Endometrial microvascular endothelial cells (primary cell): Measurements from ENCODE around the gene C17orf75. TPM values are rescaled to one million over a fixed set of nuclear protein-coding genes. Genes with fewer than 3 reads are reported as not detected.

Experiments
- in situ Hi-C: cut with HindIII; loops from 2 replicates; pipeline ENCODE4 v1.10.0; 2017; ENCODE audit warnings: low sequenced_read_pairs, low pct_unique_long_range_greater_than_20kb; ENCODE audit errors: inconsistent ontology term
- total RNA-seq: library from RNA; depleted of rRNA; stranded (reverse); fragments of >200 nt; gene quantifications from one replicate; pipeline ENCODE4 v1.2.3, GENCODE V29; 2015; ENCODE audit errors: inconsistent ontology term

C17orf75 gene
- total RNA-seq, 1 donor from 2014 or later: 34.5 TPM

DNA sequence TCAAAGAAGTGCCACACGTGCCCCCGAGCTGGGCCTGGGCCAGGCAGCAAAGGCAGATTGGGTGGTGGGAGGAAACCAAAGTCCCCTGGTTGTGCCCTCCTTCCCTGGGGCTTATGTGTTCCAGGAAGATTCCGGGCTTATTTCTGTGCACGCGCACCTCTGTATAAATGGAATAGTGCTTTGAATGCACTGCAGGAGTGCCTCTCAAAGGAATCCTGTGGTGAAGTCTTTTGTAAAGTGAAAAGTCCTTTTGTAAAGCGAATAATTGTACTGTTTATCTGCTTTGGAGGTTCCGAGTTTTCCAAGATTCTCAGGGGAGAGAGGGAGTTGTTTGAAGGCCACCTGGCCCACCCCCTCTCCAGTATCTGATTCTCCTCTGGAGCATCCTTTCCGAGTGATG lies 26.8 kb downstream of the C17orf75 start:
- in situ Hi-C loops: no loop called here

- in situ Hi-C loops: no loop called here
Measured at GRCh38 chr17:32314636-32315035, 27.3 kb downstream of the C17orf75 start.

DNA sequence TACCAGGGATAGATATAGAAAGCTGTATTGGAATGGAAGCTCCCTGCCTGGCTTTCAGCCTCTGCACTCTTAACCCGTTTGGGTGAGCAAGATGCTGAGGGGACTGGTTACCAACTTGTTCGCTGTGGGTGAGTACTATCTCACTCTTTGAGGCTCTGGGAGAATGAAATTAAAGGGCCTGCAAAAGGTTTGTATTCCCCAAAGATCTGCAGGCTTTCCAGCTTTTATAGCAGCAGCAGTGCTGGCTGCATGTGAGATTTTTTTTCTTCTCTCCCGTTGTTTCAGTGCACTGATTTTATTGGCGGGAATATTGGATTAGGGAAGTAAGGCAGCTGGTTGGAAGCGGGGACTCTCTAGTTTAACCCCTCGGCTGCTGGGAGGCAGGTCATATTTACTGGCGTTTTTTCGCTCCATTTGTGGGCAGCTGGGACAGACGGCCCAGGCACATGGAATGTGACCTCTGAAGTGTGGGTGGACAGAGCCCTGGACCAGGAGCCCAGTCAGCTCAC lies 30.9 kb downstream of the C17orf75 start:
- in situ Hi-C loops: no loop called here

DNA sequence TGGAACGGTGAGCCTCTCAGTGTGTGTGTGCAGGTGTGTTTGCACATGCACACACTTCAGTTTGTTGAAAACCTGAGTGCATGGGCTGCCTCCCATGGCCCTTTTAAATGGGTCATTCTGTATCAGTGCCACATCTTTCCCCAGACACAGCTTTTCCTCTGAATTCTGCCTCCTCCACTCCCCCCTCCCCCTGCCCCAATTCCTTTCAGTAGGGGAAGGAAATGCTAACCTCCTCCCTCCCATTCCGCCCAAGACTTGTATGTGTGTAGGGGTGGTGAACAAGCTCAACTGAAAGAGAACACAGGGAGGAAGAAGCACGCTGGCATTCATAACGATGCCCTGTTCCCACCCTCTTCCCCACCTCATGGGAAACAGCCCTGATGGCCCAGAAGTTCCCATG lies 34.3 kb downstream of the C17orf75 start:
- in situ Hi-C loops: no loop called here

DNA sequence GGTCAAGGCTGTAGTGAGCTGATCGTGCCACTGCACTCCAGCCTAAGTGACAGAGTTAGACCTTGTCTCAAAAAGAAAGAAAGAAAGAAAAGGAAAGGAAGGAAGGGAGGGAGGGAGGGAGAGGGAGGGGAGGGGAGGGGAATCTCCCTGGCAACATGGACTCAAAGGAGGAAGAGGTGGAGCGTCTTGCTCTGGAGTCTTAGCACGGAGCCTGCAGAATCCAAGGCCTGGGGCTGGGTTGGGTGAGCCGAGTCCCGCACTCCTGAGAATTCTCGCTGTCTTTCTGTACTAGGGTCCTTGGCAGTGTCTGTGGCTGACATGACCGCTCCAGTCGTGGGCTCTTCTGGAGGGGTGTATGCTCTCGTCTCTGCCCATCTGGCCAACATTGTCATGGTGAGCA lies 36.9 kb downstream of the C17orf75 start:
- in situ Hi-C loops: no loop called here

GRCh38 chr17:32303781-32304288 lies 38.1 kb downstream of the C17orf75 start:
- in situ Hi-C loops: no loop called here

- in situ Hi-C loops: no loop called here
Measured at GRCh38 chr17:32302860-32303649, 38.9 kb downstream of the C17orf75 start.

- in situ Hi-C loops: no loop called here
Measured at GRCh38 chr17:32302037-32302436, 39.9 kb downstream of the C17orf75 start.

- in situ Hi-C loops: no loop called here
Measured at GRCh38 chr17:32299580-32300164, 42.3 kb downstream of the C17orf75 start.

DNA sequence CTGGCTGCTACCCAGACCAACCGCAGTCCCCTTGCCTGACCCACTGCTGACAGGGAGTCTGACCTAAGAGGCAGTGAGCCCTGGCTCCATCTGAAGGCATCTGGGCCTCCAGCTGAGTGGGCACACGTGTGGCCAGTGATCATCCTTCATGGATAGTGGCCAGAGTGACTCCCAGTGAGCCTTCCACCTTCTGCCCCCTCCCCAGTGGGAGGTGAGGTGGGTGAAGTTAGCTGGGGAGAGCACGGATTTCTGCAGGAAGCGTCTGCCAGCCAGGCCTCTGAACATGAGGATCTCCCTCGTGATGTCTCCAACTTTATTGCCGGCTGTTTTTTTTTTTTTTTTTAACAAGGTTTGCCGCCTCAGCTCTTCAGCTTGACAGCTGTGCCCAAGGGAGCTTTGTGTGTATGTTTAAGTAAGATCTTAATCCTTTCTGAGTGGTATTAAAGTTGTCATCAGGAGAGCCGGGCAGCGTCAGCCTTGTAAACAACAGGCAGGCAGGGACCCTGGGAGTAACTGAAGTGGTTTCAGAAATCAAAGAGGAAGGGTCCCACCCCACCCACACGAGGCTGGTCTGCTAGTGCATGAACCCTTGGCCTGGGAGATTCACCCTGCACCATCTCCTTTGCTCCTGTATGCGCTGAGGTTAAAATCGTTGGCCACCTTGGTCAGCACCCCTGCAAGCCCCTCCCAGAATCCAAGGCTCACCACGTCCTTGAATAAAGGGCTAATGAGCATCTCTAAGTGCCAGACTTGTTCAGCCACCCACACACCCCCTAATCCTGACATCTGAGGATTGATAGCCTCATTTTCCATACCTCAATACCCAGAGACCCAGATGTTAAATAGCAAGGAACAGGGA lies 43.0 kb downstream of the C17orf75 start:
- in situ Hi-C loops: no loop called here

- in situ Hi-C loops: no loop called here
Measured at GRCh38 chr17:32298298-32298697, 43.7 kb downstream of the C17orf75 start.

DNA sequence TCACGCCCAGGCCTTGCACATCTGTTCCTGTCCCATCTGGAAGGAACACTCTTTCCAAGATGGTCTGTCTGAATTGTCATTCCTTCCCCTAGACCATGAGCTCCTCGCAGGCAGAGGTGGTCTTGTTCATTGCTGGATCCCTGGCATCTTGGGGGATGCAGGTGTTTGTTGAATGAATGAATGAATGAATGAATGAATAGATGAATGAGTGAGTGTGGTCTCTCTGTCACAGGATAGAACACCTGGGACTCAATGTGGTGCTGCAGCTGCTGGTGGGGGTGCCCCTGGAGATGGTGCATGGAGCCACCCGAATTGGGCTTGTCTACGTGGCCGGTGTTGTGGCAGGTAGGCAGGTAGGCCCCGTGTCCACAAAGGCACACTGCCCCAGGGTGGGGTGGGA lies 44.1 kb downstream of the C17orf75 start:
- in situ Hi-C loops: no loop called here

- in situ Hi-C loops: no loop called here
Measured at GRCh38 chr17:32297424-32297823, 44.5 kb downstream of the C17orf75 start.

DNA sequence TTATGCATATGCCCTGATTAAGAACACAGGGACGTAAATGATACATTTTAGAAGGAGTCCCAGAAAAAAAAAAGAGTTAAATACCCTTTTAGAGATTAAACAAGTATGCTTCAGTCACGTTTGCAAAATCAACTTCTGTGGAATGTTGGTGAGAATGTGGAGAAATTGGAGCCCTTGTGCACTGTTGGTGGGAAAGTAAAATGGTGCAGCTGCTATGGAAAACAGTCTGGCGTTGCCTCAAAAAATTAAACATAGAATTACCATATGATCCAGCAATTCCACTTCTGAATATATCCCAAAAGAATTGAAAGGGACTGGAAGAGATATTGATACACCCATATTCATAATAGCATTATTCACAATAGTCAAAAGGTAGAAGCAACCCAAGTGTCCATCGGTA lies 49.9 kb downstream of the C17orf75 start:
- in situ Hi-C loops: no loop called here

- in situ Hi-C loops: no loop called here
Measured at GRCh38 chr17:32289471-32290070, 52.4 kb downstream of the C17orf75 start.

GRCh38 chr17:32288615-32289014 lies 53.4 kb downstream of the C17orf75 start:
- in situ Hi-C loops: no loop called here

DNA sequence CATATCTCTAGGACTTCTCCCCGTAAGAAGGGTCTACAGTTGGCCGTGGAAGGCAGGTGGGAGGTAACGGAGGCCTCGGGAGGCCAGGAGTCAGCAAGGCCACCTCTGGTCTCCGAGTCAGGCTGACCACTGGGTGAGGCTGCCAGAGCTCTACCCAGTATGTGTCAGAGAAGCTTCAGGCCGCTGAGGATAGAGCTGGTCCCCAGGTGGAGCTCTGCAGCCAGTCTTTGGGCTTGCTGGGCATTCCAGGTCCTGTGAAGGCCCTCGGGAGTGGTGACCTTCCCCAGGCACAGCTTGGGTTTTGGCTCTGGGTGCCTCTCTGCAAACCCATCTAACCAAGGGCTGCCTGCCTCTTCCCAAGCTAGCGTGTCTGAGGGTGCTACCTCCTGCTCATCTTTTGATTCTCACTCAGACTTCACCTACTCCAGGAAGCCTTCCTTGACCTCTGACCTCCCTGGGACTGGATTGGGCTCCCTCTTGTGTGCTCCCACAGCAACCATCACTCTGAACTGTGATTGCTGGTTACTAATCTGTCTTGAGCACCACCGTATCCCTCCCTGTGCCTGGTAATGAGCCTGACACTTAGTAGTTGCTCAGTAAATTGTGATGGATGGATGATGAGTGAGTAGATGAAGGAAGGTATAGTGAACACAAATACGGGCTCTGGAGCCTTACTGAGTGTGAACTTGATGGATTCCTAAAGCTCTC lies 54.0 kb downstream of the C17orf75 start:
- in situ Hi-C loops: no loop called here

DNA sequence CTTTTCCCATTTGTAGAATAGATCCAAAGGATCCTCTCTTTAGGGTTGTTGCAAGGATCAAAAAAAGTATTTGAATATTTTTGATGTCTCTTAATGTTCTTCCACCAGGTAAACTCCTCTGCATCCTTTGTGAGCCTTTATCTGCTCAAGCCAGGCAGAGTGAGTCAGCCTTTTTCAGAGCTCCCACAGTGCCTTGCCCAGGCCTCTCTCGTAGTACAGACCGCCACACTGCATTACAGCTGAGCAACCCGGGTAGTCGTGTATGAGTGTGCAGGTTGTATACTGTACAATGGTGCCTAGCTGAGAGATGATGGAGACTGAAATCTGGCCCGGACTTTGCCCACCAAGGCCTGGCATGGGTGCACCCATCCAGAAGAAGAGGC lies 55.5 kb downstream of the C17orf75 start:
- in situ Hi-C loops: no loop called here
